Peyer's patch (tissue), 4 donors: ENCODE measurements around the gene PIGB. TPM values are rescaled to one million over a fixed set of nuclear protein-coding genes. Genes with fewer than 3 reads are reported as not detected.

ENCODE experiments used
- DNase-seq, 3 donors: peaks; one replicate each; pipeline ENCODE4 v3.0.0-alpha.2; 2017 to 2019
- H3K27ac ChIP-seq, 4 donors: fragments of 200-600 bp; sonication (generic); one replicate each; pipeline ENCODE4 v1.5.1; 2016 to 2019
- H3K27me3 ChIP-seq, 2 donors: fragments of 200-600 bp; sonication (generic); one replicate each; pipeline ENCODE4 v1.5.1; 2019
- H3K36me3 ChIP-seq, 3 donors: fragments of 200-600 bp; sonication (generic); one replicate each; pipeline ENCODE4 v1.5.1; 2016 to 2019
- H3K4me1 ChIP-seq, 4 donors: fragments of 200-600 bp; sonication (generic); one replicate each; pipeline ENCODE4 v1.5.1; 2016 to 2019
- H3K4me3 ChIP-seq, 4 donors: fragments of 200-600 bp; sonication (generic); 1 replicate in 3 of 4; 2 replicates in 1 of 4; pipeline ENCODE4 v1.5.1; 2016 to 2019; ENCODE audit warnings: mild to moderate bottlenecking in 1 of 4
- H3K9me3 ChIP-seq, 4 donors: fragments of 200-600 bp; sonication (generic); one replicate each; pipeline ENCODE4 v1.5.1; 2016 to 2019; ENCODE audit warnings: mild to moderate bottlenecking in 1 of 4
- POLR2A ChIP-seq, 2 donors: fragments of 450-650 bp; IDR thresholded peaks; one replicate each; pipeline ENCODE4 v1.5.1; 2017; ENCODE audit warnings: antibody characterized with exemption in 2 of 2, mild to moderate bottlenecking in 2 of 2, moderate library complexity in 2 of 2
- total RNA-seq, 4 donors: library from RNA; depleted of rRNA; stranded (reverse); fragments of >200 nt; gene quantifications; one replicate each; pipeline ENCODE4 v1.1.0, GENCODE V29; 2016
- TF ChIP-seq, protein P1 (sequence below), 6 experiments: fragments of 450-650 bp in 4 of 6; fragments of 200-600 bp in 2 of 6; sonication (generic) in 1 of 6; IDR thresholded peaks; one replicate each; pipeline ENCODE4 v1.5.1; 2017 to 2019; ENCODE audit warnings: antibody characterized with exemption in 6 of 6, mild to moderate bottlenecking in 3 of 6, moderate library complexity in 1 of 6

The PIGB gene
- total RNA-seq, 4 donors from 2014 or later, result 3.2 to 34.7 (median 15.4) TPM

DNA sequence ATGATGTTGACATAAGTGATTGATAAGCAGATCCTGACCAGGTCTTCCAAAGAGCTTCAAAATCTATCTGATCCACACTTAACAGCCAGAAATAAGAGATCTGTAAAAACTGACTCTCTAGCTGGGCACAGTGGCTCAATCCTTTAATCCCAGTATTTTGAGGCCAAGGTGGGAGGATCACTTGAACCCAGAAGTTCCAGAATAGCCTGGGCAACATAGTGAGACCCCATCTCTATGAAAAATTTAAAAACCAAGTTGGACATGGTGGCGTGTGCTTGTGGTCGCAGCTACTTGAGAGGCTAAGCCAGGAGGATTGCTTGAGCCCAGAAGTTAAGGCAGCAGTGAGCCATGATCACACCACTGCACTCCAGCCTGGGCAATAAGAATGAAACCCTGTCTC, 43.6 kb downstream of the PIGB start:
- Histone ChIP-seq H3K27me3 (no peaks in the 10 kb centered on the region), H3K4me1 (no peaks in the 10 kb centered on the region)

DNA sequence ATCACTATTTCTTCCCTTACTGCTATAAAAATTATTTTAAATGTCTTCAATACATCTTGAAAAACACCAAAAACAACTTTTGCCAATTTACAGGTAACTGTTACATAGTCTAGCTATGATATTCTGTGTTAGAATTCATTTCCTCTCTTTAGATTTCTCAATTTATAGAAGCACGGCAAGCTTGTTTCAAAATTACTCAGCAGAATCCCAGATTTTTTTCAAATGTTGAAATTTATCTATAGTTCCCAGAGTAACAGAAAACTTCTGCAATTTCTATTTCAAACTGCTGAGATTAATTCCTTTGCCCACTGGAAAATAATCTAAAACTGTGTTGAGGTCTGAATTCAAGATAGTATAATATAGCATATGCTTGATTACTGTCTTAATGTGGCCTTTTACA, 48.0 kb downstream of the PIGB start:
- H3K27ac ChIP-seq, result no peak overlapping the region
- peaks cover 0 to 29% (median 0%) of the 10 kb centered on the region in 3 donors for H3K36me3 ChIP-seq
- DNase-seq, result no peak
- TF ChIP-seq POLR2A (IDR thresholded peaks at IDR 0.05), result no peak
- TF ChIP-seq, protein P1, sequence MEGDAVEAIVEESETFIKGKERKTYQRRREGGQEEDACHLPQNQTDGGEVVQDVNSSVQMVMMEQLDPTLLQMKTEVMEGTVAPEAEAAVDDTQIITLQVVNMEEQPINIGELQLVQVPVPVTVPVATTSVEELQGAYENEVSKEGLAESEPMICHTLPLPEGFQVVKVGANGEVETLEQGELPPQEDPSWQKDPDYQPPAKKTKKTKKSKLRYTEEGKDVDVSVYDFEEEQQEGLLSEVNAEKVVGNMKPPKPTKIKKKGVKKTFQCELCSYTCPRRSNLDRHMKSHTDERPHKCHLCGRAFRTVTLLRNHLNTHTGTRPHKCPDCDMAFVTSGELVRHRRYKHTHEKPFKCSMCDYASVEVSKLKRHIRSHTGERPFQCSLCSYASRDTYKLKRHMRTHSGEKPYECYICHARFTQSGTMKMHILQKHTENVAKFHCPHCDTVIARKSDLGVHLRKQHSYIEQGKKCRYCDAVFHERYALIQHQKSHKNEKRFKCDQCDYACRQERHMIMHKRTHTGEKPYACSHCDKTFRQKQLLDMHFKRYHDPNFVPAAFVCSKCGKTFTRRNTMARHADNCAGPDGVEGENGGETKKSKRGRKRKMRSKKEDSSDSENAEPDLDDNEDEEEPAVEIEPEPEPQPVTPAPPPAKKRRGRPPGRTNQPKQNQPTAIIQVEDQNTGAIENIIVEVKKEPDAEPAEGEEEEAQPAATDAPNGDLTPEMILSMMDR (IDR thresholded peaks at IDR 0.05), result no peak
- H3K4me3 ChIP-seq, result no peak overlapping the region
- no peaks in the 10 kb centered on the region for H3K27me3 ChIP-seq
- no peaks in the 10 kb centered on the region for H3K4me1 ChIP-seq
- H3K9me3 ChIP-seq, result no peaks in the 10 kb centered on the region

More for the DNA sequence above, 43.6 kb downstream of the PIGB start:
- no peak for DNase-seq
- H3K4me3 ChIP-seq, result no peak overlapping the region
- TF ChIP-seq POLR2A (IDR thresholded peaks at IDR 0.05), result no peak
- TF ChIP-seq, protein P1 (IDR thresholded peaks at IDR 0.05), result no peak
- H3K9me3 ChIP-seq, result no peaks in the 10 kb centered on the region
- H3K36me3 ChIP-seq, result peaks cover 0 to 22% (median 0%) of the 10 kb centered on the region in 3 donors
- H3K27ac ChIP-seq, result no peak overlapping the region

DNA sequence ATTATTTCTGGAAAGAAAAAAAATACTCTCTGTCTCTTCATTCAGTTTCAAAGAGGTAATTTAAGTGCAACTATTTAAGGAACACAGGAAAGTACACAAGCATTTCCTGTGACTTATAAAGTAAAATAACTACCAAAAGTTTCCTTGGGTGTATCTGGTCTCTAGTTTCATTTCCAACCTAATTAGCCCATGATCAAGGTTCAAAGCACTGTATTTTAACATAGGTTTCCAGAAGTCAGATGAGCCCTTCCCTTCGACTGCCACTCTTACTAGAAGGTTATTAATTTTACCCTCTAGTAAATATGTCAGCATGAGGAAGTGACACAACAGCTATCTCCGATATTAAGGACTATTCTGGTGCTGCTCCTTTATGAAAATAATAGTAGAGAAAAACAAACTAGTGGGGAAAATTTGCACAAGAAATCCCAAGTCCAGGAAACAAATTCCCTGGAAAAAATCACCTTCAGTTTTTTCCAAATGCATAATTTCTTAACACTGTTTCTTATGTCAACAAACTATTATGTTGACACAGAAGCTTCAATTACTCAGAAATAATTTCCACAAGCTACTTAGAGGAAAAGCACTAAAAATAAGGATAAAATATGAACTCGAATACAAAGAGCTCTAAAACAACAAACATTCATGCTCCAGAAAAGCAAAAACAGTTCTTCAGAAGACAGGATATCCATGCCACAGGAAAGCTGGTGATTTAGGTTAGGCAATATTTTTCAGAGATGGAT, 53.8 kb downstream of the PIGB start:
- Histone ChIP-seq H3K36me3 (peaks cover 0 to 45% (median 4%) of the 10 kb centered on the region in 3 donors), H3K27ac (no peak overlapping the region), H3K4me1 (no peaks in the 10 kb centered on the region), H3K9me3 (no peaks in the 10 kb centered on the region), H3K4me3 (no peak overlapping the region), H3K27me3 (no peaks in the 10 kb centered on the region)
- TF ChIP-seq POLR2A (IDR thresholded peaks at IDR 0.05), result no peak
- TF ChIP-seq, protein P1 (IDR thresholded peaks at IDR 0.05), result no peak
- no peak for DNase-seq

DNA sequence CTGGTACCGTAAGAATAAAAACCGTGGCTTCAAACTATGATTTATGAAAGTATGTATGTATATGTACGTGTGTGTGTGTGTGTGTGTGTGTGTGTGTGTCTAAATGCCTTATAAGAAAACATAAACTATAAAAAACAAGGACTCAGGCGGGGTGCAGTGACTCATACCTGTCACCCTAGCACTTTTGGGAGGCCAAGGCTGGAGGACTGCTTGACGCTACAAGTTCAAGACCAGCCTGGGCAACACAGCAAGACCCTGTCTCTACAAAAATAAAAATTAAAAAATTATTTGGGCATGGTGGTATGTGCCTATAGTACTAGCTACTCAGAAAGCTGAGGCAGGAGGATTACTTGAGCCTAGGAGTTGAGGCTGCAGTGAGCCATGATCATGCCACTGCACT, 60.1 kb downstream of the PIGB start:
- Histone ChIP-seq H3K4me3 (no peak overlapping the region), H3K27me3 (no peaks in the 10 kb centered on the region), H3K36me3 (peaks cover 0 to 64% (median 4%) of the 10 kb centered on the region in 3 donors), H3K9me3 (no peaks in the 10 kb centered on the region), H3K27ac (no peak overlapping the region), H3K4me1 (no peaks in the 10 kb centered on the region)
- TF ChIP-seq POLR2A (IDR thresholded peaks at IDR 0.05), result no peak
- TF ChIP-seq, protein P1 (IDR thresholded peaks at IDR 0.05), result no peak
- DNase-seq, result no peak

DNA sequence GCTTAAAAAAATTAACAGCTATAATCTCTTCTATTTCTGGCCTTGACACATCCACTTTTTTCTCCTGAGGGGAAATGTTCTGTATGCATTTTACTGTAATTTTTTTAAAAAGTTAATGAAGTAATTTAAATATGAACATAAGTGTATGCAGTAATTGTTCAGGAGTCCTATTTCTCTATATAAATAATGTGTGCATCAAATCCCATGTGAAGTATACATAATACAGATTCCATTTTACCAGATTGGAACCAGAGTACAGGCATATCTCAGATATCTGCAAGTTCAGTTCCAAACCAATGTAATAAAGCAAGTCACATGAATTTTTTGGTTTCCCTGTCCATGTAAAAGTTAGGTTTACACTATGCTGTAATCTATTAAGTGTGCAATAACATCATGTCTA, 62.6 kb downstream of the PIGB start:
- H3K9me3 ChIP-seq, result no peaks in the 10 kb centered on the region
- DNase-seq, result no peak
- peaks cover 0 to 69% (median 4%) of the 10 kb centered on the region in 3 donors for H3K36me3 ChIP-seq
- H3K4me3 ChIP-seq, result no peak overlapping the region
- H3K27me3 ChIP-seq, result no peaks in the 10 kb centered on the region
- H3K4me1 ChIP-seq, result no peaks in the 10 kb centered on the region
- no peak overlapping the region for H3K27ac ChIP-seq
- TF ChIP-seq, protein P1 (IDR thresholded peaks at IDR 0.05), result no peak
- TF ChIP-seq POLR2A (IDR thresholded peaks at IDR 0.05), result no peak
